AG10803 (cell line): ENCODE measurements around the gene TECPR2.

Experiments used
- DNase-seq: peaks from one replicate; pipeline ENCODE4 v3.0.0; 2010; ENCODE audit warnings: low read depth
- H3K4me3 ChIP-seq: 2 replicates; pipeline ENCODE4 v1.5.1; 2011; ENCODE audit warnings: mild to moderate bottlenecking, low read length, control low read depth
- CTCF ChIP-seq: conservative IDR thresholded peaks from 2 replicates; pipeline ENCODE4 v1.5.1; 2011; ENCODE audit warnings: mild to moderate bottlenecking, low read length, control low read depth, inconsistent platforms

TECPR2 gene

GRCh38 chr14:102375119-102375518, 12.4 kb downstream of the TECPR2 start:
- no peak overlapping the region for H3K4me3 ChIP-seq
- no peak for TF ChIP-seq CTCF
- DNase-seq = no peak

DNA sequence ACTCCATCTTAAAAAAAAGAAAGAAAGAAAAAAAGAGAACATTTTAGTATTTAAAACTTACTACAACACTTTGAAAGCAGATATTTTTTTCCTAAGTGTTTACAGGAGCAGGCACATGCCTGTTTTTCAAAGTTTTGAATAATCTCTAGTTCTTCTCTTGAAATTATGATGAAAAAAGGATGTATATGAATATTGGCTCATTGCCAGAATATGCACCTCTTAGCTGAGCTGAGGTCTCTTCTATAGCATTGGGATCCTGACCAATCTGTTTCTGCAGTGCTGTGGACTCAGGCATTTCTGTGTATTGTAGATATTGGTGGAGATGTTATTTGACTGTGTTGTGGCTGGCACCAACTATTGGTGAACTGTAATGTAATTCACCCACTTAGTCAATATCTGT, 15.0 kb downstream of the TECPR2 start:
- no peak for TF ChIP-seq CTCF
- no peak for DNase-seq
- no peak overlapping the region for H3K4me3 ChIP-seq

DNA sequence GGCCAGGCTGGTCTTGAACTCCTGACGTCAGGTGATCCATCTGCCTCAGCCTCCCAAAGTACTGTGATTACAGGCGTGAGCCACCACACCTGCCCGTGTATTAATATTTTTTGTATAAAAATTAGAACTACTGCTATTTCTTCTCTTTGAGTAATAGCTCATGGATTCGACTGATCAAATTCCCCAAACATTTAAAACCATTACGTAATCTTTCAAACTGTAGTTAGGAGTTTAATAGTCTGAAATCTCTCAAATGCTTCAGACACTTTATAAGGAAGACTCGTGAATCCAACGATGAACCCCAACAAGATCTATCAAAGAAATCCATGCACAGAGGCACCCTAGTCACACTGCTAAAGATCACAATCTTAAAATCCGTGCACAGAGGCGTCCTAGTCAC, 16.1 kb downstream of the TECPR2 start:
- no peak for TF ChIP-seq CTCF
- no peak overlapping the region for H3K4me3 ChIP-seq
- no peak for DNase-seq

DNA sequence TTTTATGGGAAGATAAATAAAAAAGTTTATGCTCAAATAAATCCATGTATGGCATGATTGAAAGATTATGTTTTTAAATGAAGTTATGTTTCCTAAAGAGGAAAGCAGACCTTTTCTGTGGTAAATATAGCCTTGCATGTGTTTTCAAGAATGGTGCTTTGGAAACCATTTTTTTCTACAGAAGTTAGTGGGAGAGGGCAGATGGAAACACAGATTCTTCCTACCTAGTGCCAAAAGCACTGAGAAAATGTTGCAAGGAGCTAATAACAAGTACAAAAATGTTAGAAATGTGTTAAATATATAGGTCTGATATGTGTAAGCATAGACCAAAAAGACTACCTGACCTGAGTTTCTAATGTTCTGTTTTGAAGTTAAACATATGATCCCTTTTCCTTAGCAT, 24.3 kb downstream of the TECPR2 start:
- no peak for TF ChIP-seq CTCF
- H3K4me3 ChIP-seq = no peak overlapping the region
- DNase-seq = no peak

- DNase-seq = no peak
- TF ChIP-seq CTCF = no peak
- no peak overlapping the region for H3K4me3 ChIP-seq
Observed at GRCh38 chr14:102389246-102389645, 26.5 kb downstream of the TECPR2 start.

GRCh38 chr14:102390064-102390855, 27.5 kb downstream of the TECPR2 start:
- no peak overlapping the region for H3K4me3 ChIP-seq
- no peak for TF ChIP-seq CTCF
- DNase-seq = peak; percentile 36

- no peak overlapping the region for H3K4me3 ChIP-seq
- DNase-seq = peak; percentile 47
- no peak for TF ChIP-seq CTCF
Observed at GRCh38 chr14:102392506-102392905, 29.8 kb downstream of the TECPR2 start.
